H1 (cell line): ENCODE data around the gene BLMH. TPM values are rescaled to one million over a fixed set of nuclear protein-coding genes. Genes with fewer than 3 reads are reported as not detected.
A peak's percentile ranks its signal among the peaks of the same experiment; 100 is the strongest.

Experiments
- BCL11A ChIP-seq, 2 experiments: IDR thresholded peaks; one replicate each; pipeline ENCODE4 v1.6.1; 2011; ENCODE audit warnings: low read depth in 2 of 2, low read length in 2 of 2, mild to moderate bottlenecking in 2 of 2
- CEBPB ChIP-seq: IDR thresholded peaks from 2 replicates; pipeline ENCODE4 v1.6.1; 2012; ENCODE audit warnings: low read depth, low read length
- EGR1 ChIP-seq: IDR thresholded peaks from 2 replicates; pipeline ENCODE4 v1.6.1; 2011; ENCODE audit warnings: low read depth, low read length, borderline replicate concordance
- FOSL1 ChIP-seq: IDR thresholded peaks from 2 replicates; pipeline ENCODE4 v1.6.1; 2011; ENCODE audit warnings: mild to moderate bottlenecking, low read depth, low read length, moderate library complexity; ENCODE audit not compliant: insufficient read depth
- GABPA ChIP-seq: IDR thresholded peaks from 2 replicates; pipeline ENCODE4 v1.6.1; 2011; ENCODE audit warnings: mild to moderate bottlenecking, low read length, moderate library complexity, borderline replicate concordance; ENCODE audit not compliant: insufficient read depth
- GTF2F1 ChIP-seq: IDR thresholded peaks from 2 replicates; pipeline ENCODE4 v1.6.1; 2012; ENCODE audit warnings: low read depth, low read length, improper control_type of control experiment, borderline replicate concordance
- HDAC2 ChIP-seq, 2 experiments: fragments of 300-600 bp in 1 of 2; sonication (generic) in 1 of 2; IDR thresholded peaks; 2 replicates each; pipeline ENCODE4 v1.6.1; 2011 to 2012; ENCODE audit warnings: low read depth in 2 of 2, low read length in 2 of 2, mild to moderate bottlenecking in 2 of 2, moderate library complexity in 2 of 2, borderline replicate concordance in 1 of 2, inconsistent platforms in 1 of 2
- JUND ChIP-seq: IDR thresholded peaks from 2 replicates; pipeline ENCODE4 v1.6.1; 2011; ENCODE audit warnings: mild to moderate bottlenecking, improper control_type of control experiment, low read length
- MAFK ChIP-seq: IDR thresholded peaks from 2 replicates; pipeline ENCODE4 v1.6.1; 2012; ENCODE audit warnings: low read depth, mild to moderate bottlenecking, improper control_type of control experiment, low read length
- POLR2A ChIP-seq, 2 experiments: IDR thresholded peaks; 1 replicate in 1 of 2; 2 replicates in 1 of 2; pipeline ENCODE4 v1.6.1; 2011; ENCODE audit warnings: low read depth in 2 of 2, low read length in 2 of 2, mild to moderate bottlenecking in 2 of 2; ENCODE audit errors: control extremely low read depth in 1 of 2
- POLR2AphosphoS5 ChIP-seq: IDR thresholded peaks from 2 replicates; pipeline ENCODE4 v1.6.1; 2011; ENCODE audit warnings: low read depth, low read length
- POU5F1 ChIP-seq: IDR thresholded peaks from 2 replicates; pipeline ENCODE4 v1.6.1; 2011; ENCODE audit warnings: low read depth, mild to moderate bottlenecking, low read length, moderate library complexity
- RBBP5 ChIP-seq: IDR thresholded peaks from 2 replicates; pipeline ENCODE4 v1.7.1; 2012; ENCODE audit warnings: low read depth, mild to moderate bottlenecking, inconsistent platforms, low read length, moderate library complexity, borderline replicate concordance
- RFX5 ChIP-seq: IDR thresholded peaks from 2 replicates; pipeline ENCODE4 v1.6.1; 2011; ENCODE audit warnings: low read depth, low read length, improper control_type of control experiment, borderline replicate concordance
- RXRA ChIP-seq: IDR thresholded peaks from 2 replicates; pipeline ENCODE4 v1.6.1; 2011; ENCODE audit warnings: low read depth, mild to moderate bottlenecking, low read length, moderate library complexity; ENCODE audit not compliant: insufficient read depth
- SIN3A ChIP-seq, 2 experiments: IDR thresholded peaks in 1 of 2; conservative IDR thresholded peaks in 1 of 2; 2 replicates each; pipeline ENCODE4 v1.6.1; 2011 to 2012; ENCODE audit warnings: low read length in 2 of 2, improper control_type of control experiment in 1 of 2, low read depth in 1 of 2, mild to moderate bottlenecking in 1 of 2
- SIRT6 ChIP-seq: IDR thresholded peaks from one replicate; pipeline ENCODE4 v1.7.1; 2012; ENCODE audit warnings: low read length, inconsistent platforms
- SIX5 ChIP-seq: IDR thresholded peaks from 2 replicates; pipeline ENCODE4 v1.6.1; 2011; ENCODE audit warnings: mild to moderate bottlenecking, low read depth, low read length
- SP1 ChIP-seq: IDR thresholded peaks from 2 replicates; pipeline ENCODE4 v1.6.1; 2011; ENCODE audit warnings: low read depth, low read length
- TAF1 ChIP-seq: IDR thresholded peaks from 2 replicates; pipeline ENCODE4 v1.6.1; 2011; ENCODE audit warnings: mild to moderate bottlenecking, low read depth, low read length
- TCF12 ChIP-seq: IDR thresholded peaks from 2 replicates; pipeline ENCODE4 v1.6.1; 2011; ENCODE audit warnings: low read depth, mild to moderate bottlenecking, low read length
- polyA plus RNA-seq, 7 experiments: library from polyadenylated mRNA; depleted of rRNA in 3 of 7; stranded (reverse) in 5 of 7; unstranded in 2 of 7; fragments of >200 nt in 5 of 7; fragments of 200-250 nt in 2 of 7; gene quantifications; 1 replicate in 5 of 7; 2 replicates in 1 of 7; 4 replicates in 1 of 7; pipeline versions ENCODE4 v1.2.1 to v1.2.3, GENCODE V29; 2011 to 2013; ENCODE audit warnings: missing spikeins in 2 of 7, mixed read lengths in 2 of 7
- total RNA-seq: library from RNA; stranded (reverse); fragmentation: NEBNext Ultra II Directional; extraction: Animal tissue kit (Norgen Biotek cat#: 25700); gene quantifications from 2 replicates; pipeline ENCODE4 v1.2.1, GENCODE V29; 2021
- TF ChIP-seq, protein P1 (sequence below): IDR thresholded peaks from 2 replicates; pipeline ENCODE4 v1.6.1; 2011; ENCODE audit warnings: low read depth, mild to moderate bottlenecking, low read length; ENCODE audit not compliant: insufficient read depth
- TF ChIP-seq, protein P2 (sequence below): IDR thresholded peaks from 2 replicates; pipeline ENCODE4 v1.6.1; 2011; ENCODE audit warnings: low read length, improper control_type of control experiment

The BLMH gene
- total and polyA plus RNA-seq, 2 of the 8 experiments (the other 6 are each of a cell fraction or from before 2014, with no cell fraction given), result 18.2 to 74.3 TPM

DNA sequence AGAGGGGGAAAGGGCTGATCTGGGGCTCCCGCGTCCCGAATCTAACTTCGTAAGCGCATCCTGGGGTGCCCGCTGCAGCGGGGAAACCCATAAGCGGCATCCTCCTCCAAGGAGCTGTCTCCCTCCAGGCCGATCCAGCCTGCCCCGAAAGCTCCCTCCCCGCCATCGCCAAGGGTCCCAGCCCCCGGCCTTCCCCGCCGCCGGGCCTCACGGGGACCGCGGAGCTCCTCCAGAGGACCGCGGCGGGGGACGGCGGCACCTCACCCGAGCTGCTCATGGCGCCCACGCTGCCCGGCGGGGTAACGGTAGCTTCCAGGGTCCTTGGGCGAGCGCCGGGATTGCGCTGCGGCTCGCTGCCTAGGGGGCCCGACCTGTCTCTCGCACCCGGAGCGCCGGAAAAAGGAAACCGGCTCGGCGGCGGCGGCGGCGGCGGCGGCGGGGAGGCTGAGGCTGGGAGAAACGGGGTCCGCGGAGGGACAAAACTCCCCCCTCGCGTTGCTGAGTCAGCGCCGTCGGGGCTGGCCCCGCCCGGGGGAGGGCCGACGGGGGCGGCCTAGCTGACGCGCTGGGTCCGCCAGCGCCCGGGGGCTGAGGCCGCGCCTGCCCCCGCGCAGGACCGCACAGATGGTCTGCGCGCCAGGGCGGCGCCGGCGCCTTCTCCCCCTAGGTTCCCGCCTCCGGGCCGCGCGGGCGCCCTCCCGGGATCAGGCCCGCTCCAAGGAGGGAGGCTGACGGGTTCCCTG lies at the start of gene BLMH (continued):
- TF ChIP-seq, protein P1, sequence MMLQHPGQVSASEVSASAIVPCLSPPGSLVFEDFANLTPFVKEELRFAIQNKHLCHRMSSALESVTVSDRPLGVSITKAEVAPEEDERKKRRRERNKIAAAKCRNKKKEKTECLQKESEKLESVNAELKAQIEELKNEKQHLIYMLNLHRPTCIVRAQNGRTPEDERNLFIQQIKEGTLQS, result no peak
- no peak for TF ChIP-seq RXRA
- no peak for TF ChIP-seq RFX5
- peak; percentile 76 for TF ChIP-seq TAF1
- no peak for TF ChIP-seq SIX5
- TF ChIP-seq BCL11A (IDR thresholded peaks at IDR 0.05; ENCODE audit: low read depth in 2 of 2, low read length in 2 of 2), result no peak
- TF ChIP-seq SIRT6, result no peak
- no peak for TF ChIP-seq GTF2F1
- TF ChIP-seq FOSL1, result no peak
- TF ChIP-seq CEBPB, result no peak
- TF ChIP-seq TCF12, result no peak
- no peak for TF ChIP-seq SP1
- peak in 1 of 2 experiments; percentile 82; a peak in 2 of 3 replicates for TF ChIP-seq POLR2A (IDR thresholded peaks at IDR 0.05; ENCODE audit: control extremely low read depth in 1 of 2, low read depth in 2 of 2, low read length in 2 of 2)
- TF ChIP-seq POLR2AphosphoS5, result peak; percentile 51; the same call in 1 of the 2 replicates
- TF ChIP-seq GABPA, result no peak
- no peak for TF ChIP-seq HDAC2 (IDR thresholded peaks at IDR 0.05; ENCODE audit: borderline replicate concordance in 1 of 2, low read depth in 2 of 2, low read length in 2 of 2)
- peak; percentile 82; the same call in 1 of the 2 replicates for TF ChIP-seq MAFK
- no peak for TF ChIP-seq POU5F1
- TF ChIP-seq, protein P2, sequence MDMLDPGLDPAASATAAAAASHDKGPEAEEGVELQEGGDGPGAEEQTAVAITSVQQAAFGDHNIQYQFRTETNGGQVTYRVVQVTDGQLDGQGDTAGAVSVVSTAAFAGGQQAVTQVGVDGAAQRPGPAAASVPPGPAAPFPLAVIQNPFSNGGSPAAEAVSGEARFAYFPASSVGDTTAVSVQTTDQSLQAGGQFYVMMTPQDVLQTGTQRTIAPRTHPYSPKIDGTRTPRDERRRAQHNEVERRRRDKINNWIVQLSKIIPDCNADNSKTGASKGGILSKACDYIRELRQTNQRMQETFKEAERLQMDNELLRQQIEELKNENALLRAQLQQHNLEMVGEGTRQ, result no peak
- TF ChIP-seq RBBP5, result no peak; the same call in none of the 2 replicates
- TF ChIP-seq EGR1, result peak; percentile 31; the same call in 1 of the 2 replicates
- peak; percentile 39; the same call in 1 of the 2 replicates for TF ChIP-seq JUND
- TF ChIP-seq SIN3A (conservative IDR thresholded peaks at IDR 0.05 in 1 of 2, IDR thresholded peaks at IDR 0.05 in 1 of 2; ENCODE audit: low read depth in 1 of 2, low read length in 2 of 2), result 0 out of 4 replicates have a peak, but pooled peaks of 1 of the 2 experiments have one; percentile 3
